ENCODE data around the gene PLEKHA1. TPM values are rescaled to one million over a fixed set of nuclear protein-coding genes. Genes with fewer than 3 reads are reported as not detected.

The PLEKHA1 gene
- total RNA-seq, 1 experiment from 2014 or later: 30.6 TPM

GRCh38 chr10:122454603-122455080, 80.1 kb downstream of the PLEKHA1 start, which contains the start of gene ARMS2 (continued):
- TF ChIP-seq SIN3A (IDR thresholded peaks at IDR 0.05; ENCODE audit: low read depth): no peak
- no peak for TF ChIP-seq EZH2phosphoT487 (IDR thresholded peaks at IDR 0.05; ENCODE audit: borderline replicate concordance)
- no peak for TF ChIP-seq RAD21 (IDR thresholded peaks at IDR 0.05; ENCODE audit: low read depth)
- no peak for TF ChIP-seq REST (IDR thresholded peaks at IDR 0.05; ENCODE audit: low read depth)
- TF ChIP-seq ELF1 (IDR thresholded peaks at IDR 0.05; ENCODE audit: borderline replicate concordance, low read depth): no peak
- TF ChIP-seq FOSL1 (IDR thresholded peaks at IDR 0.05; ENCODE audit: low read depth): no peak
- no peak for TF ChIP-seq EGR1 (IDR thresholded peaks at IDR 0.05; ENCODE audit: low read depth)
- no peak for TF ChIP-seq EZH2 (IDR thresholded peaks at IDR 0.05)

- no peaks in the 10 kb centered on the region for H3K36me3 ChIP-seq (ENCODE audit: control insufficient read depth in 1 of 2, insufficient read depth in 2 of 2, low read length in 2 of 2)
- H4K20me1 ChIP-seq (ENCODE audit: insufficient read depth): no peaks in the 10 kb centered on the region
- H3K79me2 ChIP-seq (ENCODE audit: insufficient read depth, low read length): no peaks in the 10 kb centered on the region
- intact Hi-C loops (cut with micrococcal nuclease): no loop called here
- no peak overlapping the region for H3K9ac ChIP-seq (ENCODE audit: low read length)
- ChIA-PET CTCF (interaction anchor here (1.0 to 1.2 kb wide), 2 partner anchors 21 to 110 kb away, joined by 3 to 4 read pairs; no protein-coding TSS in a partner anchor), RAD21 (ENCODE audit: low non-redundant PET in 1 of 2, low total read pairs in 2 of 2, uncharacterized antibody in 2 of 2, unreplicated experiment in 2 of 2) (no interaction called here), POLR2A (interaction anchor here (0.9 kb wide), 1 partner anchor 13 kb away, joined by 3 read pairs; no protein-coding TSS in a partner anchor)
- H2AFZ ChIP-seq (ENCODE audit: low read depth, low read length, poor library complexity, severe bottlenecking): no peak overlapping the region
- no TSS peak for BruUV-seq (replicated peaks)
- no peak overlapping the region for H3K4me3 ChIP-seq (replicated peaks in 1 of 2; ENCODE audit: low read depth in 1 of 2, low read length in 2 of 2)
- H3K27me3 ChIP-seq (ENCODE audit: insufficient read depth, low read length): no peaks in the 10 kb centered on the region
- H3K4me1 ChIP-seq (ENCODE audit: control insufficient read depth in 1 of 2, insufficient read depth in 2 of 2, low read length in 2 of 2): no peaks in the 10 kb centered on the region
- no peak overlapping the region for H3K4me2 ChIP-seq (ENCODE audit: low read length)
- no peaks in the 10 kb centered on the region for H3K9me3 ChIP-seq (ENCODE audit: control insufficient read depth in 1 of 2, insufficient read depth in 1 of 2, low read depth in 1 of 2, low read length in 2 of 2)
- DNase-seq (ENCODE audit: low read depth, low spot score) (no peak), ATAC-seq (no peak)
- no peak overlapping the region for H3K27ac ChIP-seq (ENCODE audit: low read depth, low read length)
- no peaks in the 10 kb centered on the region for H3K9me2 ChIP-seq (ENCODE audit: insufficient read depth)
- TF ChIP-seq SRF (IDR thresholded peaks at IDR 0.05; ENCODE audit: low read depth): no peak
- TF ChIP-seq SP1 (IDR thresholded peaks at IDR 0.05; ENCODE audit: low read depth): no peak
- TF ChIP-seq ATF3 (IDR thresholded peaks at IDR 0.05): no peak
- TF ChIP-seq ZBTB33 (IDR thresholded peaks at IDR 0.05; ENCODE audit: extremely low read depth, insufficient replicate concordance, low read length): no peak
- TF ChIP-seq JUND (IDR thresholded peaks at IDR 0.05): no peak
- TF ChIP-seq FOSL1 (IDR thresholded peaks at IDR 0.05; ENCODE audit: low read depth): no peak
- no peak for TF ChIP-seq MAX (IDR thresholded peaks at IDR 0.05)
- no peak for TF ChIP-seq ELF1 (IDR thresholded peaks at IDR 0.05; ENCODE audit: borderline replicate concordance, low read depth)
- no peak for TF ChIP-seq POLR2A (IDR thresholded peaks at IDR 0.05; ENCODE audit: borderline replicate concordance, extremely low read depth, insufficient read depth, insufficient read length)
- no peak for TF ChIP-seq EZH2phosphoT487 (IDR thresholded peaks at IDR 0.05; ENCODE audit: borderline replicate concordance)
- TF ChIP-seq CEBPB (IDR thresholded peaks at IDR 0.05; ENCODE audit: low read depth): no peak
- TF ChIP-seq CTCF (IDR thresholded peaks at IDR 0.05 in 2 of 3, conservative IDR thresholded peaks at IDR 0.05 in 1 of 3; ENCODE audit: borderline replicate concordance in 1 of 3, insufficient read depth in 1 of 3, low read depth in 2 of 3, low read length in 2 of 3): no peak
- TF ChIP-seq ZFX (IDR thresholded peaks at IDR 0.05): no peak
Measured at GRCh38 chr10:122455376-122456079, 81.0 kb downstream of the PLEKHA1 start.
